NCI-H2196 (cell line): ENCODE results near the gene PPP1R14B.

Experiments
- DNase-seq: peaks from one replicate; lab custom pipeline; 2025; ENCODE audit not compliant: unreplicated experiment; lab: John Stamatoyannopoulos, UW

The PPP1R14B gene

GRCh38 chr11:64232182-64232966 is 14.4 kb downstream of the PPP1R14B start:
- DNase-seq, result no peak

- no peak for DNase-seq
Measured at GRCh38 chr11:64231546-64231945, 15.2 kb downstream of the PPP1R14B start.

GRCh38 chr11:64230985-64231365 is 15.8 kb downstream of the PPP1R14B start:
- DNase-seq, result no peak

GRCh38 chr11:64230171-64230984 is 16.4 kb downstream of the PPP1R14B start, which contains the start of gene DNAJC4:
Gene DNAJC4 (plus strand): TSS chr11:64230548. CDS start chr11:64230855, 307 bp downstream.
- peak; percentile 94 for DNase-seq

- no peak for DNase-seq
Measured at GRCh38 chr11:64229744-64230170, 17.0 kb downstream of the PPP1R14B start.

DNA sequence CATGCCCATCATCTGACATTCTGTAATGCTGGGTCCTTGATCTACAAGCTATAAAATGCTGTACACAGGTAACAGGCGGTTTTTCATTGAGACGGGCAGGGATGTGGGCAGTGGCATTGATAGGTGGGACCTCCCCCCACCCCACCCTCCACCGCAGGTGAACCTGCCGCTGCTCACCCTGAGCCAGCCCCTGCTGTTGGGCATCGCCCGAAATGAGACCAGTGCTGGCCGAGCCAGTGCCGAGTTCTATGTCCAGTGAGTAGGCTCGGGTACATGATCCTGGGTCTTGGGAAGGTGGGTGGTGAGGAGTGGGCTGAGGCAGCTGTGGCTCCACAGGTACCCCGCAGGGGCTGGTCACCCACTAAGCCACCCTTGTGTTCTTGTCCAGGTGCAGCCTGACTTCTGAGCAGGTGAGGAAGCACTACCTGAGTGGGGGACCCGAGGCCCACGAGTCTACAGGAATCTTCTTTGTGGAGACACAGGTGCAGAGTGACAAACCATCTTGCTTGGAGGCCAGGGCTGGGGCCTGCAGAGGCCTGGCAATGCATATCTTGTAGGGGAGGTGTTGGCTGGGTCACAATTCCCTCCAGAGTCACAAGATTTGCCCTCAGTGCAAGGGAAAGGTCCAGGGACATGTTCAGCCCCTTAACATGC is 17.5 kb downstream of the PPP1R14B start:
- DNase-seq, result no peak

GRCh38 chr11:64227405-64227956 is 19.3 kb downstream of the PPP1R14B start:
- no peak for DNase-seq

GRCh38 chr11:64226507-64227051 is 20.2 kb downstream of the PPP1R14B start:
- DNase-seq, result peak; percentile 40

DNA sequence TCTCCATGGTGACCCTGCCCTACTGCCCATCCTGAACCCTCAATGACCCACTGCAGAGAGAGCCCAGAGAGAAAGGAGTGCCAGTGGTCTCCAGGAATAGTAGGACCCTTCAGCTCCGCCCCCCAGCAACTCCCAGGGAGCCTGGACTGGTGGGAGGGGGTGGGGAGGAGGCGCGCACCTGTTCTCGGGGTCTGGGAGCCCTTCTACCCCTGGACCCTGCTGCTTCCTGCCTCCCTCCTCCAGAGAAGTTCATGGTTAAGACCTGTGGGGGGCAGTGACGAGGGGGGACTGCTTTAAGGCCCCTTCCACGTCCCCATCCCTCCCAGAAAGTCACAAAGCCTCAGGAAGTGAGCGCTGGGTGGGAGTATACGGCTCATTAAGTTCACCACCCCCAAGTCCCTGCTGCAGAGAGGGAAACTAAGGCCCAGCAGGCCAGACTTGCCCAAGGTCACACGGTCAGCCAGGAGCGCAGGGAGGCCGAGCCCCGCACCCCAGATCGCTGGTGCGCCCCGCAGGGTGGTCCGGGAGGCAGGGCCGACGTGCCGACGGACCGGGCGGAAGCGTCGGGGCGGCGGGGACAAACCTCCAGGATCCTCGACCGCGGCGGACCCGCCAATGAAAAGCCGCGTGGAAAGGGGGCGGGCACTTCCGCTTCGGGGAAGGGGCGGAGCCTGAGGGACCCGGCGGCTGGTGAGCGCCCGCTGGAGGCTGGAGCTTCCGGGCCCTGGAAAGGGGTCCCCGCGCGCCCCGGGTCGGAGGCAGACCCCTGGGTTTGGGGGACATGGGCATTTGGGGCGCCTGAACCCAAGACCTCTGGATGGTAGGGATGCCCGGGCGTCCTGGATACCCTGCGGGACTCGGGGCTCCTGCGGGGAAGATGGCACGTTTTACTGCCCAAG is 20.9 kb downstream of the PPP1R14B start, which contains the start of the genes NUDT22 and TRPT1:
Gene NUDT22 (plus strand): TSS at position 667 of the 899 bp plus-strand sequence. CDS start 379 bp downstream, outside the sequence.
Gene TRPT1 (minus strand): TSS at position 579 of the 899 bp plus-strand sequence. CDS start 326 bp downstream, at position 253.
- DNase-seq, result peak; percentile 90

- no peak for DNase-seq
Measured at GRCh38 chr11:64224891-64225607, 21.7 kb downstream of the PPP1R14B start.

GRCh38 chr11:64224151-64224890 is 22.4 kb downstream of the PPP1R14B start:
- no peak for DNase-seq

DNA sequence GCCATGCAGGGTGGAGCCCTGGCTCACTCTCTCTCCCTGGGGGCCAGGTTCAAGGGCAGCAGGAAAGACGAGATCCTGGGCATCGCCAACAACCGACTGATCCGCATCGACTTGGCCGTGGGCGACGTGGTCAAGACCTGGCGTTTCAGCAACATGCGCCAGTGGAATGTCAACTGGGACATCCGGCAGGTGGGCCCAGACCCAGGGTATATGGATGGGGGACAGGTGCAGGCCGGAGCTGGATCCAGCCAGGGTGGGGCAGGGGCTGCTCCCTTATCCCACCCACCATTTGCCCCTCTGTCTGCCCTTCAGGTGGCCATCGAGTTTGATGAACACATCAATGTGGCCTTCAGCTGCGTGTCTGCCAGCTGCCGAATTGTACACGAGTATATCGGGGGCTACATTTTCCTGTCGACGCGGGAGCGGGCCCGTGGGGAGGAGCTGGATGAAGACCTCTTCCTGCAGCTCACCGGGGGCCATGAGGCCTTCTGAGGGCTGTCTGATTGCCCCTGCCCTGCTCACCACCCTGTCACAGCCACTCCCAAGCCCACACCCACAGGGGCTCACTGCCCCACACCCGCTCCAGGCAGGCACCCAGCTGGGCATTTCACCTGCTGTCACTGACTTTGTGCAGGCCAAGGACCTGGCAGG is 23.6 kb downstream of the PPP1R14B start:
- DNase-seq, result no peak

GRCh38 chr11:64222651-64223000 is 24.1 kb downstream of the PPP1R14B start:
- DNase-seq, result no peak

DNA sequence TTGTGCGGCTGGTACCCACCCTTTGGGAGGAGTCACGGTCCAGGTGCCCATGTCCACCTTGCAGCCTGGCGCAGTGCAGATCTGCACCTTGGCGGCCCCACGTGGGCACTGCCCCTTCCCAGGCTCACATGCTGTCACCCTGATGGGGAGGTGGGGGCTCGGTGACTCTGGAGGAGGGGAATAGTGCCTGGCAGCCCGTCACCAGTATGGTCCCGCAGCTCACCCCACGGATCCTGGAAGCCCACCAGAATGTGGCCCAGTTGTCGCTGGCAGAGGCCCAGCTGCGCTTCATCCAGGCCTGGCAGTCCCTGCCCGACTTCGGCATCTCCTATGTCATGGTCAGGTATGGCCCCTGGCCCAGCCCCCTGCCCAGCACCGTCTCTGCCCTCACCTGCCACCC is 25.9 kb downstream of the PPP1R14B start:
- no peak for DNase-seq

DNA sequence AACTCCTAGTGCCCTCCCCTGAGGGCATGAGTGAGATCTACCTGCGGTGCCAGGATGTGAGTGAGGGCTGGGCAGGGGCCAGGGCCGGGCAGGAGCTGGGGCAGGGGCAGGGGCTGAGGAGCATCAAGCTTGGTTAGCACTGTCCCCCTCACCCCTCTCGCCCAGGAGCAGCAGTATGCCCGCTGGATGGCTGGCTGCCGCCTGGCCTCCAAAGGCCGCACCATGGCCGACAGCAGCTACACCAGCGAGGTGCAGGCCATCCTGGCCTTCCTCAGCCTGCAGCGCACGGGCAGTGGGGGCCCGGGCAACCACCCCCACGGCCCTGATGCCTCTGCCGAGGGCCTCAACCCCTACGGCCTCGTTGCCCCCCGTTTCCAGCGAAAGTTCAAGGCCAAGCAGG is 26.5 kb downstream of the PPP1R14B start:
- DNase-seq, result no peak

- DNase-seq, result no peak
Measured at GRCh38 chr11:64219755-64220154, 27.0 kb downstream of the PPP1R14B start.

GRCh38 chr11:64219354-64219684 is 27.4 kb downstream of the PPP1R14B start:
- DNase-seq, result no peak
